ENCODE data around the gene ABCC1. TPM values are rescaled to one million over a fixed set of nuclear protein-coding genes. Genes with fewer than 3 reads are reported as not detected.

ABCC1 gene
- total and polyA plus RNA-seq, 2 of the 4 experiments (the other 2 are of a cell fraction): 39.4 to 66.0 TPM

DNA sequence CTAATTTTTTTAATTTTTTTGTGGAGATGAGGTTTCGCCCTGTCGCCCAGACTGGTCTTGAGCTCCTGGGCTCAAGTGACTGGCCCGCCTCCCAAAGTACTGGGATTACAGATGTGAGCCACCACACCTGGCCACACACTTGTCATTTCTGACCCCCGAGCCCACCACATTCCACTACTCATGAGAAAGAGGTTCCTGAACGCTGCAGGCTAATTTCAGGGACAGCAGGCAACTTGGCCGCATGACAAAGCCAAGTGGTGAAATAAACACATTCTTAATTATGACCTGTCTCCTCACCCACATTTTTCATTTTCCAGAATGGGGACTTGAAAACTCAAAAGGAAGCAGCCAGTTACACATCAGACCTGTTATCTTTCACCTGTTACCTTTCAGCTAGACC, 159.3 kb downstream of the ABCC1 start:
- no peak for DNase-seq
- no CpG with 5 or more reads among the region's 6 CpGs for WGBS, 2 experiments (ENCODE audit: extremely low coverage in 2 of 2, insufficient read length in 1 of 2)

More for the DNA sequence above, 159.3 kb downstream of the ABCC1 start:
- no peak overlapping the region for H3K4ac ChIP-seq (ENCODE audit: low read depth, low read length)
- no peaks in the 10 kb centered on the region for H3K9me1 ChIP-seq (ENCODE audit: insufficient read depth, low read length)
- H3K27ac ChIP-seq (ENCODE audit: insufficient read depth, low read length): no peak overlapping the region
- peaks cover 12% of the 10 kb centered on the region for H4K20me1 ChIP-seq (ENCODE audit: insufficient read depth, low read length)
- TF ChIP-seq RAD21 (IDR thresholded peaks at IDR 0.05; ENCODE audit: low read length) (no peak), RCOR1 (IDR thresholded peaks at IDR 0.05; ENCODE audit: insufficient replicate concordance, low read length) (no peak), FOS (IDR thresholded peaks at IDR 0.05; ENCODE audit: low read depth, low read length) (no peak), POLR2A (IDR thresholded peaks at IDR 0.05; ENCODE audit: low read depth, low read length) (no peak), CEBPB (IDR thresholded peaks at IDR 0.05; ENCODE audit: low read depth, low read length) (no peak), MAFK (IDR thresholded peaks at IDR 0.05; ENCODE audit: low read depth, low read length) (no peak), RFX5 (IDR thresholded peaks at IDR 0.05; ENCODE audit: low read depth, low read length) (no peak), MXI1 (IDR thresholded peaks at IDR 0.05; ENCODE audit: borderline replicate concordance, low read depth, low read length) (no peak), BHLHE40 (IDR thresholded peaks at IDR 0.05; ENCODE audit: low read depth, low read length) (no peak), SMC3 (IDR thresholded peaks at IDR 0.05; ENCODE audit: low read depth, low read length) (no peak), CHD1 (IDR thresholded peaks at IDR 0.05; ENCODE audit: low read depth, low read length) (no peak), NFE2L2 (IDR thresholded peaks at IDR 0.05; ENCODE audit: low read depth, low read length) (no peak)
- TF ChIP-seq, protein P1, sequence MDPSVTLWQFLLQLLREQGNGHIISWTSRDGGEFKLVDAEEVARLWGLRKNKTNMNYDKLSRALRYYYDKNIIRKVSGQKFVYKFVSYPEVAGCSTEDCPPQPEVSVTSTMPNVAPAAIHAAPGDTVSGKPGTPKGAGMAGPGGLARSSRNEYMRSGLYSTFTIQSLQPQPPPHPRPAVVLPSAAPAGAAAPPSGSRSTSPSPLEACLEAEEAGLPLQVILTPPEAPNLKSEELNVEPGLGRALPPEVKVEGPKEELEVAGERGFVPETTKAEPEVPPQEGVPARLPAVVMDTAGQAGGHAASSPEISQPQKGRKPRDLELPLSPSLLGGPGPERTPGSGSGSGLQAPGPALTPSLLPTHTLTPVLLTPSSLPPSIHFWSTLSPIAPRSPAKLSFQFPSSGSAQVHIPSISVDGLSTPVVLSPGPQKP (IDR thresholded peaks at IDR 0.05; ENCODE audit: borderline replicate concordance, low read depth, low read length): no peak
- TF ChIP-seq, protein P2, sequence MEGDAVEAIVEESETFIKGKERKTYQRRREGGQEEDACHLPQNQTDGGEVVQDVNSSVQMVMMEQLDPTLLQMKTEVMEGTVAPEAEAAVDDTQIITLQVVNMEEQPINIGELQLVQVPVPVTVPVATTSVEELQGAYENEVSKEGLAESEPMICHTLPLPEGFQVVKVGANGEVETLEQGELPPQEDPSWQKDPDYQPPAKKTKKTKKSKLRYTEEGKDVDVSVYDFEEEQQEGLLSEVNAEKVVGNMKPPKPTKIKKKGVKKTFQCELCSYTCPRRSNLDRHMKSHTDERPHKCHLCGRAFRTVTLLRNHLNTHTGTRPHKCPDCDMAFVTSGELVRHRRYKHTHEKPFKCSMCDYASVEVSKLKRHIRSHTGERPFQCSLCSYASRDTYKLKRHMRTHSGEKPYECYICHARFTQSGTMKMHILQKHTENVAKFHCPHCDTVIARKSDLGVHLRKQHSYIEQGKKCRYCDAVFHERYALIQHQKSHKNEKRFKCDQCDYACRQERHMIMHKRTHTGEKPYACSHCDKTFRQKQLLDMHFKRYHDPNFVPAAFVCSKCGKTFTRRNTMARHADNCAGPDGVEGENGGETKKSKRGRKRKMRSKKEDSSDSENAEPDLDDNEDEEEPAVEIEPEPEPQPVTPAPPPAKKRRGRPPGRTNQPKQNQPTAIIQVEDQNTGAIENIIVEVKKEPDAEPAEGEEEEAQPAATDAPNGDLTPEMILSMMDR (conservative IDR thresholded peaks at IDR 0.05; ENCODE audit: low read depth, low read length): no peak
- TF ChIP-seq, protein P3, sequence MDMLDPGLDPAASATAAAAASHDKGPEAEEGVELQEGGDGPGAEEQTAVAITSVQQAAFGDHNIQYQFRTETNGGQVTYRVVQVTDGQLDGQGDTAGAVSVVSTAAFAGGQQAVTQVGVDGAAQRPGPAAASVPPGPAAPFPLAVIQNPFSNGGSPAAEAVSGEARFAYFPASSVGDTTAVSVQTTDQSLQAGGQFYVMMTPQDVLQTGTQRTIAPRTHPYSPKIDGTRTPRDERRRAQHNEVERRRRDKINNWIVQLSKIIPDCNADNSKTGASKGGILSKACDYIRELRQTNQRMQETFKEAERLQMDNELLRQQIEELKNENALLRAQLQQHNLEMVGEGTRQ (IDR thresholded peaks at IDR 0.05; ENCODE audit: low read depth, low read length): no peak
- no peak overlapping the region for H3K4me2 ChIP-seq (ENCODE audit: low read depth, low read length)
- no peak overlapping the region for H2BK15ac ChIP-seq (ENCODE audit: low read depth, low read length)
- CTCF ChIA-PET: interaction anchor here (0.6 kb wide), 1 partner anchor 711 kb away, joined by 4 read pairs; no protein-coding TSS in a partner anchor
- H3K79me1 ChIP-seq (ENCODE audit: low read depth in 1 of 2, low read length in 2 of 2): peaks cover 28 to 48% of the 10 kb centered on the region in 2 experiments
- peaks cover 88% of the 10 kb centered on the region for H3K36me3 ChIP-seq (ENCODE audit: control insufficient read depth, insufficient read depth, low read length)
- in situ Hi-C loops (cut with MboI; ENCODE audit: low sequenced_read_pairs): no loop called here
- H4K91ac ChIP-seq (ENCODE audit: insufficient read depth, low read depth, low read length): no peak overlapping the region; the same call in 1 of the 2 replicates
- H3K4me1 ChIP-seq (ENCODE audit: control insufficient read depth, insufficient read depth, low read length): no peaks in the 10 kb centered on the region
- dilution Hi-C loops (cut with HindIII; ENCODE audit: low sequenced_read_pairs, unreplicated experiment): no loop called here
- no peak overlapping the region for H2BK20ac ChIP-seq (ENCODE audit: low read depth, low read length)
- no peak overlapping the region for H3K56ac ChIP-seq (ENCODE audit: extremely low read depth, insufficient read depth, low read length)
- no peak overlapping the region for H2AK9ac ChIP-seq (replicated peaks; ENCODE audit: low read depth, low read length, poor library complexity)
- no peak overlapping the region for H3K9ac ChIP-seq (ENCODE audit: low read depth, low read length)
- H2AFZ ChIP-seq (replicated peaks; ENCODE audit: low read length, poor library complexity): no peak overlapping the region
- no peak overlapping the region for H4K5ac ChIP-seq (ENCODE audit: low read depth, low read length)
- no peak overlapping the region for H3K4me3 ChIP-seq (ENCODE audit: insufficient read depth, low read depth, low read length)
- intact Hi-C loops (cut with micrococcal nuclease): no loop called here
- H2BK5ac ChIP-seq (ENCODE audit: low read depth, low read length, poor library complexity, severe bottlenecking): no peak overlapping the region
- ATAC-seq (ENCODE audit: low read depth): no peak
- no peak overlapping the region for H2AK5ac ChIP-seq (ENCODE audit: low read depth, low read length)
- no peaks in the 10 kb centered on the region for H3K9me3 ChIP-seq (ENCODE audit: control insufficient read depth, insufficient read depth, low read length)
- H3K23ac ChIP-seq (ENCODE audit: low read depth, low read length): no peak overlapping the region
- H3K18ac ChIP-seq (ENCODE audit: low read depth, low read length): no peak overlapping the region
- POLR2A ChIA-PET (ENCODE audit: unreplicated experiment): no interaction called here
- no peak overlapping the region for H3K14ac ChIP-seq (replicated peaks; ENCODE audit: low read depth, low read length)
- H3K27me3 ChIP-seq (ENCODE audit: control insufficient read depth, insufficient read depth, low read length): no peaks in the 10 kb centered on the region
- no TSS peak for BruUV-seq (replicated peaks)
- H4K8ac ChIP-seq (ENCODE audit: low read depth in 2 of 2, low read length in 2 of 2): no peak overlapping the region
- no peak overlapping the region for H2BK120ac ChIP-seq (ENCODE audit: low read depth, low read length)

All from IMR-90 (cell line).